ENCODE data around the gene FXYD7.
"Not testable (repeated sequence)": the region's sequence is repeated elsewhere in the genome, so short reads cannot be mapped to it uniquely, and the experiment has no call there.

Gene FXYD7

DNA sequence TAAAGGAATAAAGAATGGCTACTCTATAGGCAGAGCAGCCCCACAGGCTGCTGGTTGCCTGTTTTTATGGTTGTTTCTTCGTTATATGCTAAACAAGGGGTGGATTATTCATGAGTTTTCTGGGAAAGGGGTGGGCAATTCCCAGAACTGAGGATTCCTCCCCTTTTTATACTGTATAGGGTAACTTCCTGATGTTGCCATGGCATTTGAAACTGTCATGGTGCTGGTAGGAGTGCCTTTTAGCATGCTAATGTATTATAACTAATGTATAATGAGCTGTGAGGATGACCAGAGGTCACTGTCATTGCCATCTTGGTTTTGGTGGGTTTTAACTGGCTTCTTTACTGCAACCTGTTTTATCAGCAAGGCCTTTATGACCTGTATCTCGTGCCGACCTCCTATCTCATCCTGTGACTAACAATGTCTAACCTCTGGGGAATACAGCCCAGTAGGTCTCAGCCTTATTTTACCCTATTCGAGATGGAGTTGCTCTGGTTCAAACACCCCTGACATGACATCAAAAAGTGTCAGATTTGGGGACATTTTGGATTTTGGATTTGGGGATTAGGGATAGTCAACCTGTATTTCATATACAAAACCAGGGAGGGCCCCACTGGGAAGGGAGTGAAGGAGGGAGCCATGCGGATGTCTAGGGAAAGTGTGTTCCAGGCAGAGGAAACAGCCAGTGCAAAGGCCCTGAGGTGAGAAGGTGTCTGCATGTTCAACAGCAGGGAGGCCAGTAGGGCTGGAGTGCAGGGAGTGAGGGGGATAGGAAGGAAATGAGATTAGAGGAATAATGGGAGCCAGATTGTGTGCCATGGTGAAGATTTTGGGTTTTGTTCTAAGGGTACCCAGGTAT is 22.4 kb downstream of the FXYD7 start:
- DNase-seq (ENCODE audit: low read depth, low spot score): no peak

DNA sequence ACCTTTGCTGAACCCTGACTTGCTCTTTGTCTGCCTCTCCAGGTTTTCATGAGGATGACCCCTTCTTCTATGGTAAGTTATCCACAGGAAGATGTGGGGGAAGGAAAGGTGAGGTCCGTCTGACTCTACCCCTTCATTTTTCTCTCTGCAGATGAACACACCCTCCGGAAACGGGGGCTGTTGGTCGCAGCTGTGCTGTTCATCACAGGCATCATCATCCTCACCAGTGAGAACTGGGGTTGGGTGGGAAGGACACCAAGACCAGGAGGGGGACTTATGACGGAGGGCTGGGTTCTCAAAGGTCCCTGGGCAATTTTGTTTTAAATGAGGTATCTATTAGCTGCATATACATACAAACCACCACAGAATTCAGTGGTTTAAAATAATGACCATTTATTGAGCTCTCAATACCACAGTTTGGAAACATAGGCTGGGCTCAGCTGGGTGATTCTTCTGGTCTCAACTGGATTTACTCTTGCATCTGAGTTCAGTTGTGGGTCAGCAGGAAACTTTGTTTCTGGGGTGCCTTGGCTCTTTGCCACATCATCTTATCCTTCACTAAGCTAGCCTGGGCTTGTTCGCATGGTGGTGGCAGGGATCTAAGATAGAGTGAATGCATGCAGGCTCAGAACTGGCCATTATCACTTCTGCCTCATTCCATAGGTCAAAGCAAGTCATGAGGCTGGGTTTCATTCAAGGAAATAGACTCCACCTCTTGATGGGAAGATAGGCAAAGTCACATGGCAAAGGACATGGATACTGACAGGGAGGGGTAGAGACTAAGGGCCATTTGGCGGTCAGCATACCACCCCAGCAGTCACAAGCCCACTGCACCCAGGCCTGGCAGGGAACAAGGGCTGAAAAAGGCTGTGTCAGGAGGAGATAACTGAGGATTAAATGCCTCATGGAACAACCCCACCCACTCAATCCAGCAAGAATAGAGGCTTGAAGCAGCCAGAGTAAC is 23.3 kb downstream of the FXYD7 start:
- DNase-seq (ENCODE audit: low read depth, low spot score): no peak

DNA sequence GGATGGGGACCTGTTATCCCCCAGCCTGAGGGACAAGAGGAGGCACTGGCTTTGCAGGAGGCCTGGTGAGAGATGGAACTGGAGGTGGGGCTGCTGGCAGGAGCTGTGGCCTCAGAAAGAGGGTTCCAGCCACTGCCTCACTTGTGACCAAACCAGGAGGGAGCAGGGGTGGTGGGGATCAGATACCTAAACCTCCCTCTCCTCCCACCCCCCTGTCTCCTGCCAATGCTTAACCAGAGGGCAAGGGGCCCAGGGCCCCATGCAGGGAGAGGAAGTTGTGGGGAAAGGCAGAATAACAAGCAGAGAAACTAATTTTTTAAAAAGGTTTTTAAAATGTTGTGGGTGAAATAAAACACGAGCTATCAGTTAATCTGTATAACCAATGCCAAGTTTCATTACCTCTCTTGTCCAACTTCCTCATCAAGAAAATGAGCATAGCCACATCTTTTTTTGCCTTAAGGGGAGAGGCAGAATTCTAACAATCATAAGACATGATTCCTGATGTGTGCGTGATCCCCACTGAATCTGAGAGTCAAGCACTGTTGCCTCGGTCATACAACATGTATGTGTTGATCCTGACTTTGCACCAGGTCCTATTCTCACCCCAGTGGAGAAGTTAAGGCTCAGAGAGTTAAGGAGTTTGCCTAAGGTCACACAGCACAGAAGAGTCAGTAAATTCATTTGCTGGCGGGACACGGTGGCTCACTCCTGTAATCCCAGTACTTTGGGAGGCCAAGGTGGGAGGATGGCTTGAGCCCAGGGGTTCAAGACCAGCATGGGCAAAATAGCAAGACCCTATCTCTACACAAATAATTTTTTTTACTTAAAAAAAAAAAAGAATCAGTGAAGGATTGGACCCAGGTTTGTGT is 24.4 kb downstream of the FXYD7 start:
- DNase-seq (ENCODE audit: low read depth, low spot score): no peak

DNA sequence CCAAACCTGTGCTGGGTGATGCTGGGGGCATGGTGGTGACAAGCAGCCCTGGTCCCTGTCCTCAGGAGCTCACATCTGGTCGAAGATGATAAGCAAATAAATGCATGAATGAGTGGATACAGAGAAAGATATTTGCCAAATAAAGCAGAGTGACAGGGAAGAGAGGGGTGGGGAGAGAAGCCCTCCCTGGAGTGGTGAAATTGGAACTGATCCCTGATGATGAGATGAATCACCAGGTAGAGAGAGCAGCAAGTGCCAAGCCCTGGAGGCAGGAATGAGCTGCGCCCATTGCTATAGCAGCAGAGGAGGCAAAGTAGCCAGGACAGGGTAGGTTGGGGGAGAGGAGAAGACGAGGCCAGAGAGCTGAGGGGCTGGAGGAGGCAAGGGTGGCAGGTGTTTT is 25.1 kb downstream of the FXYD7 start:
- no peak for DNase-seq (ENCODE audit: low read depth, low spot score)

DNA sequence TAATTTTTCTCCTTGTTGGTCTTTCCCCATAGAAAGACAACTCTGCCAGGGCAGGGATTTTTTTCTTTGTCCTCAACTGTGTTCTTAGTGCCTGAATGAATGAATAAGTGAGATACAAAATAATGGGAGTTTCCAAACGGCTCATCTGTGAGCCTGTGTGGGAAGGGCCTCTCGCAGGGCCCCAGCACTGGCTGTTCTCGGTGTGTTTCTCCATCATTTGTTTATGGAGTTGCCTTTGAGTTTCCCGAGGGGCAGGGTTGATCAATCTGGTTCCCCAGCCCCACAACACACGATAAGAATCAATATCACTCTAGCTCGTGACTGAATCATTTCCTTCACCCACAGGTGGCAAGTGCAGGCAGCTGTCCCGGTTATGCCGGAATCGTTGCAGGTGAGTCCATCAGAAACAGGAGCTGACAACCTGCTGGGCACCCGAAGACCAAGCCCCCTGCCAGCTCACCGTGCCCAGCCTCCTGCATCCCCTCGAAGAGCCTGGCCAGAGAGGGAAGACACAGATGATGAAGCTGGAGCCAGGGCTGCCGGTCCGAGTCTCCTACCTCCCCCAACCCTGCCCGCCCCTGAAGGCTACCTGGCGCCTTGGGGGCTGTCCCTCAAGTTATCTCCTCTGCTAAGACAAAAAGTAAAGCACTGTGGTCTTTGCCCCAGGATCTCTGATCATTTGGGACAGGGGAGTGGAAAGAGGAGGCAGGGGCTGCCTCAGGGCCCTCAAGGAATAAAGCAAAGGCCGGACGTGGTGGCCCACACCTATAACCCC is 26.4 kb downstream of the FXYD7 start:
- no peak for DNase-seq (ENCODE audit: low read depth, low spot score)

DNA sequence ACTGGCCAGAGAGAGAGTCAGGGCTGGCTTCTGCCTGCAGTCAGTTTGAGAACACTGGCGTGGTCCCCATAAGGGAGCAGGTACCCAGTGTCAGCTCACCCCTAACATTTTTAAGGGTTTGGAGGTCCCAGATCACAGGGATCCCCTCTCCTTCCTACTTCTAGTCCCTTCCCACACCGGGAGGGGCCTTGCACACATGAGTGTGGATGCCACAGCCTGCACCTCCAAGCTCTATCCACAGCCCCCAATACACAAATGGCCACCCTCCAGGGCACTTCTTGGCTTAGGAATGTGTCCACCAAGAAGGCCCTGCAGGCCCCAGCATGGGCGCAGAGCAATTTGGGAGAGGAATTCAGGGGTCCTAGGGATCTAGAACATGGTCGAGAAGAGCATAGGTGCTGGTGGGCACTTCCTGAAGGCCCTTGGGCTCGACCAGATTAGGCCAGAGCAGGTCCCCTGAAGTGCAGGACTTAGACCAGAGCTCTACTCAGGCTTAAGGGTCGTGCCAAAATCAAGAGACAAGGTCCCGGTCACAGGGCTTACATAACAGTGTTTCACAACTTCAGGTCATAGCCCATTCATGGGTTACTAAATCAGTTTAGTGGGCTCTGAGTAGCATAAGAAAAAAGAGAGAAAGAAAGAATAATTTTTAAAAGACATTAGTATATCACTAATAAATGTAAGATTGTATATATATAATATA is 27.5 kb downstream of the FXYD7 start:
- DNase-seq (ENCODE audit: low read depth, low spot score): no peak

DNA sequence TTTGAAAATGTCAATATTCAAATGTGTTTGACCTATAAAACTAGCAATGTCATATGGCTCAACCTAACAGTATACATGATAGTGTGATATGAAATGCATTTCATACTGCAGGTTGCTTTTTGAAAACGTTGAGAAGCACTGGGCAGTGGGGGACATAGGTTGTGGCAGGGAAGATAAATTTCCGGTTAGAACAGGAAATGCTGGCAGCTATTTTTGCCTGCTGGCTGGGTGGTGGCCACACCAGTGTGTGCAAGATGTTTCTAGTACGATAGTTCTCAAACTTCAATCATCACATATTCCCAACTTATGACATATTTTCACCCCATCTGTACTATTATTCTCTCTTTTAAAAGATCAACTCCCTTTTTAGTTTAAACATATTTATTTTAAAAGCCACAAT is 28.7 kb downstream of the FXYD7 start:
- no peak for DNase-seq (ENCODE audit: low read depth, low spot score)

DNA sequence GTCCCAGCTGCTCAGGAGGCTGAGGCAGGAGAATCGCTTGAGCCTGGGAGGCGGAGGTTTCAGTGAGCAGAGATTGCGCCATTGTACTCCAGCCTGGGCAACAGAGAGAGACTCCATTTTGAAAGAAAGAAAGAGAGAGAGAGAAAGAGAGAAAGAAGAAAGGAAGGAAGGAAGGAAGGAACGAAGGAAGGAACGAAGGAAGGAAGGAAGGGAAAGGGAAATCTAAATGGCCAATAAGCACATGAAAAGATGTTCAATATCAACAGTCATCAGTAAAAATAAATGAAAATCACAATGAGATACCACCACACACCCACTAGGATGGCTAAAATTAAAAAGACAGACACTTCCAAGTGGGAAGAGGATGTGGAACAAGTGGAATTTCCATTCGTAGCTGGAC is 31.2 kb downstream of the FXYD7 start:
- no peak for DNase-seq (ENCODE audit: low read depth, low spot score)

DNA sequence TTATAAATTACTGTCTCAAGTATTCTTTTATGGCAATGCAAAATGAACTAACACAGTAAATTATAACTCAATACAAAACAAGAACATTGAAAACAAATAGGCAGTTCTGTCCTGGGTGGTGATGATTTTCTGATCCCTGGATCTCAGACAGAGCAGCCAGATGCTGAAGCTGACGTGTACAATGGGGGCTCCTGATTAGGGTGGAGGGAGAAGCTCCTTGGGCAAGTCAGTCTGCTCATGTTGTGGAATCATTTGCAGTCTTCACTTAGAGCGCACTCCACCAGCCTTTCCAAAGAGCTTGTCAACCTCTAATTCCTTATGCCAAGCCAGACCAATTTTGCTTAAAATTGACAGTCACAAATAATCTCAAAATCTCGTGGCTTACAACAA is 33.1 kb downstream of the FXYD7 start:
- no peak for DNase-seq (ENCODE audit: low read depth, low spot score)

DNA sequence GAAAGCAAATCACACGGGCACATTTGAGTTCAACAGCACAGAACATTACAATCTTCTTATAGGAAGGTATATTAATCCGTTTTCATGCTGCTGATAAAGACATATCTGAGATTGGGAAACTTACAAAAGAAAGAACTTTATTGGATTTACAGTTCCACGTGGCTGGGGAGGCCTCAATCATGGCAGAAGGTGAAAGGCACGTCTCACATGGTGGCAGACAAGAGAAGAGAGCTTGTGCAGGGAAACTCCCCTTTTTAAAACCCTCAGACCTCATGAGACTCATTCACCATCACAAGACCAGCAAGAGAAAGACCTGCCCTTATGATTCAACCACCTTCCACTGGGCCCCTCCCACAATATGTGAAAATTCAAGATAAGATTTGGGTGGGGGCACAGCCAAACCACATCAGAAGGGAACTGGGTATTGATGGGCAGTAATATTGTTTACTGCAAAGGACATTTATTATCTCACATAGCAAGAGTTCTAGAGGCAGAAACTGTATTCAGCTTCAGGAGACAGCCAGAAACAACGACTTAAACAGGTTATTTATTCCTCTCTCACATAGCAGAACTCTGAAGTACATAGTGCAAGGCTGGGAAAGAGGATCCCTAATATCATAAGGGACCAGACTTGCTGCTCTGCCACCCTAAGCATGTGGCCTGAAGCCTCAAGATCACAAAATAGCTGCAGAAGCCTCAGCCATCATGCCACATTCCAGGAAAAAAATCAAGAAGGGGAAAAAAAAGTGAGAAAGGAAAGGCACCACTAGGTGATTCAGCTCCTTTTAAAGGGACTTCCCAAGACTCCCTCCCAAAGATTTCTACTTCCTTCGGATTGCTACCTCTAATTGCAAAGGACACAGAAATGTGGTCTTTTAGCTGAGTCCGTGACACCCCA is 34.6 kb downstream of the FXYD7 start:
- no peak for DNase-seq (ENCODE audit: low read depth, low spot score)

DNA sequence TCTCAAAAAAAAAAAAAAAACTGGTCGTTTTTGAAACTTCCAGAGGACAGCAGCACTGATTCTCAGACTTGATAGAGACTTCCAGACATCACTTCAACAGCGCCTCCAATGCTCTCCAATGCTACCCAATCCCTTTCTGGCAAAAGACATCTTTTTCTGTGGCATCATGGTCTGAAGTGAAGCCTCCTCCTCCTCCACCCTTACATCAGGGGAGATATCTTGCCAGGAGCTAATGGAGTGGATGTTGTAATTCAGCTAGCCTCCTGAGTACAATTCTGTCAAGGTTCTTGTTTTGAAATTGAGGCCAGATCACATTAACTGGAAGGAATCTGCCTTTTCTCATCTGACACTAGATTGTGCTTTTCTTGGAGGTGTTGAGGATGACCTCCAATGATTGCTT is 35.6 kb downstream of the FXYD7 start:
- no peak for DNase-seq (ENCODE audit: low read depth, low spot score)

DNA sequence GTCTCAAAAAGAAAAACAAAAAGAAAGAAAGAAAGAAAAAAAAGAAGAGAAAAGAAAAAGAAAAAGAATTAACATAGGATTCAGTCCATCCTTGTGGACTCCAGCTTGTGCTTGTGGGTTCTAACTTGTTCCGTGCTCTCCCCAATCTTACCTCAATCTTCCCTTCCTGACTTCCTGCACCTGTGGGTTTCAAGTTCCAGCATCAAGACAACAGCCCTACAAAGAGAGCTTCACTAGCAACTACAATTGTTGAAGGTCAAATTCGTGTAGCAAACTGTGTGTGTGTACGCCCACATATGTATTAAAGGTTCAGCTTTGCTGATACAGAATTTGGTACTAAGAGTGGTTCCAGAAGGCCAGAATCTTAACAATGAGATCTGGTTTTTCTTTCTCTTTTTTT is 36.8 kb downstream of the FXYD7 start:
- DNase-seq (ENCODE audit: low read depth, low spot score): no peak

DNA sequence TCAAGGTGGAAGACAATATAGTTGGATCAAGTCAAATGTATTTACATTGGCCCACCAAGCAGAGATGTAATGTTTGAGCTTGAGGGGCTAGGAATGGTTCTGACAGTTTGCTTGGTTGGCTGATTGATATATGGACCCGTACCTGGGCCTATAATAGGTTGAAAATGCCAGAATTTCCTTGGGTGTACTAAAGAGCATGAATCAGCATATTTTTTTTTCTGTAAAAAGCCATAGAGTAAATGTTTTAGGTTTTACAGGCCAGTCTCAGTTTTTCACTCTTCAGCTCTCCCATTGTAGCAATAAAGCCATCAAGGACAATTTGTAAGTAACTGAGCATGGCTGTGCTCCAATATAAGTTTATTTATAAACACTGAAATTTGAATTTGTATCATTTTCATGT is 38.3 kb downstream of the FXYD7 start:
- DNase-seq (ENCODE audit: low read depth, low spot score): no peak

DNA sequence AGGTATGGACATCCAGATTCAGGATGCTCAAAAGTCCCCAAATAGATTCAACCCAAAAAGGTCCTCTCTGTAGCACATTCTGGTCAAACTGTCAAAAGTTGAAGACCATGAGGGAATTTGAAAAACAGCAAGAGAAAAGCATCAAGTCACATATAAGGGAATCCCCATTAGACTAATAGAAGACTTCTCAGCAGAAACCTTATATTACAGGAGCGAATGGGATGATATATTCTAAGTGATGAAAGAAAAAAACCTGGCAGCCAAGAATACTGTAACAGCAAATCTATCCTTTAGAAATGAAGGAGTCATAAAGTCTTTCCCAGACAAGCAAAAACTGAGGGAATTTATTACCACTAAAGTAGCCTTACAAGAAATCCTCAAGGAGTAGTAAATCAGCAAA is 41.2 kb downstream of the FXYD7 start:
- no peak for DNase-seq (ENCODE audit: low read depth, low spot score)

DNA sequence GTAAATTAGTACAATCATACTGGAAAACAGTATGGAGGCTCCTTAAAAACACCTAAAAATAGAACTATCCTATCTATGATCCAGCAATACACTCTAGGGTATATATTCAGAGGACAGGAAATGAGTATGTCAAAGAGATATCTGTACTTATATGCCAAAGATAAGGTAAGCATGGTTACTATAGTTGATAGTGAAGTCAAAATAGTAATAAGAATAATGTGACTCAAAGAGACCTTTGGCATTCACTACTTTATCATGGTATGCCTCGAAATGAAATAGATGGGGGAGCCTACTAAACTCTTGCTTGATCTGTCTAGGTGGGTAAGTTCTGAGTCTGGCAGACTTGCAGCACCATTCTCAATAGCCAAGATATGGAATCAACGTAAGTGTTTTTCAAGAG is 41.8 kb downstream of the FXYD7 start:
- DNase-seq (ENCODE audit: low read depth, low spot score): no peak

DNA sequence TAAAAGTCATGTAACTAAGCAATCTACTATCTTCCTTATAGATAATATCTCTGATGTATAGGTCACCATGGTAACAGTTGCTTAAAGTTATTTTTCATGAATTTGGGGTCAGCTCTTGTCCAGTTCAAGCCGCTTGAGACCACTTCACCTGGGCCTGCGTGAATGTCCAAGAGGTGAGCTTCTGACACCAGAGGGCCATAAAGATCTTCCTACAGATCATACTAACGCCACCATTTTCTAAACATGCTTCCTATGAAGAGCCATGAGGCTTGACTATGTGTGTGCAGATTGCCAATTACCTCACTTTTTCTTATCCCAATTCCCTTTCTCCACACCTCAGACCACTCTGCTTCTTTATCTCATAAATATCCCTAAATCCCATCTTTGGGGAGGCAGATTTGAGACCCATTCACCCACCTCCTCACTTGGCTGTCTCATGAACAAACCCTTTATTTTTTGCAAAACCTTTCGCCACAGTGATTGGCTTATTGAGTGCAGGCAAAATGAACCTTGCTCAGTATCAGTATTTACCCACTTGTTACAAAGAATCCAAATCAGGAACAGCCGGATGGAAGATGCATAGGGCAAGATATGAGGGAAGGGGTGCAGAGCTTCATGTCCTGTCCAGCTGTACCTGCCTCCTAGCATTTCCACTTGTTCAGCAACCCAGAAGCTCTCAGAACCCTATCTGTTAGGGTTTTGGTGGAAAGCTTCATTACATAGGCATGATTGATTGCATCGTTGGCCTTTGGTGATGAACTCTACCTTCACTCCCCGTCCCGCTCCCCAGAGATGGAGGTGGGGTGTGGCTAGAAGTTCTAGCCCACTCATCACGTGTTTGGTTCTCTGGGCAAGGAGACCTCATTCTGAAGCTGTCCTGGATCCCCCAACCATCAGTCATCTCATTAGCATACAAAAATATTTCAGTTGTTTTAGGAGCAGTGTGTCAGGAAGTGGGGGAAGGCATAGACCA is 51.2 kb downstream of the FXYD7 start:
- DNase-seq (ENCODE audit: low read depth, low spot score): no peak

DNA sequence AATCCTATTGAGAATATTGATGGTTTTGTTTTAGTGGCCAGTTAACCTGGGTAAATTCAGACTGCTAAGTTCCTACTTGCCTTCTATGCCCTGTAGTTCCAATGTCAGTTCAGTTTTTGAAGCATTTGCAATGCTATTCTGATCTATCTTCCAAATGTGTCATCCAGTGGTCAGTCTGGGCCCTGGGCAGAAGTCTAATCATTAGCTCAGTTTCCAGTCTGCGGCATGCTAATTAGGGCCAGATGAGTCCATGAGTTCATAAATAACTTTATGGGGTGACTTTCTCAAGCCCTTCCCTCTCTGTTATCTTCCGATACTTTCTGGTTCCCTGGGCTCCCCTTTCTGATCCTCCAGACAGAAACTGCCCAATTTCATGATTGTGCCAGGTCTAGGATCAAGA is 52.8 kb downstream of the FXYD7 start:
- DNase-seq (ENCODE audit: low read depth, low spot score): no peak

DNA sequence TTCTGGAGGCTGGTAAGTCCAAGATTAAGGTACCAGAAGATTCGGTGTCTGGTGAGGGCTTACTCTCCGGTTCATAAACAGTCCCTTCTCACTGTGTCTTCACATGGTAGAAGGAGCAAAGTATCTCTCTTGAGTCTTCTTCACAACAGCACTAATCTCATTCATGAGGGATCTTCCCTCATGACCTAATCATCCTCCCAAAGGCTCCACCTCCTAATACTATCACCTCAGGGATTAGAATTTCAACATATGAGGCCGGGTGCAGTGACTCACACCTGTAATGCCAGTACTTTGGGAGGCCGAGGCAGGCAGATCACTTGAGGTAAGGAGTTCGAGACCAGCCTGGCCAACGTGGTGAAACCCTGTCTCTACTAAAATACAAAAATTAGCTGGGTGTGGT is 53.8 kb downstream of the FXYD7 start:
- DNase-seq (ENCODE audit: low read depth, low spot score): not testable (repeated sequence)

Data from activated naive CD8-positive, alpha-beta T cell treated with anti-CD3 and anti-CD28 coated beads, Interleukin-2, amount 50 U/mL, for 16 hours (primary cell).